Esophagus muscularis mucosa (tissue), 4 donors: ENCODE measurements around the gene MANSC1. TPM values are rescaled to one million over a fixed set of nuclear protein-coding genes. Genes with fewer than 3 reads are reported as not detected.

Source experiments
- DNase-seq: peaks from one replicate; pipeline ENCODE4 v3.0.0-alpha.2; 2017; ENCODE audit errors: extremely low spot score
- H3K27ac ChIP-seq, 4 donors: fragments of 200-600 bp; sonication (generic); replicated peaks in 1 of 4; 1 replicate in 3 of 4; 2 replicates in 1 of 4; pipeline ENCODE4 v1.5.1; 2016 to 2019; ENCODE audit warnings: mild to moderate bottlenecking in 1 of 4
- H3K27me3 ChIP-seq, 4 donors: fragments of 200-600 bp; sonication (generic); one replicate each; pipeline versions ENCODE4 v1.5.1 to v1.6.0; 2016 to 2019
- H3K36me3 ChIP-seq, 4 donors: fragments of 200-600 bp; sonication (generic); one replicate each; pipeline ENCODE4 v1.5.1; 2016 to 2019
- H3K4me1 ChIP-seq, 4 donors: fragments of 200-600 bp; sonication (generic); one replicate each; pipeline ENCODE4 v1.5.1; 2016 to 2019
- H3K4me3 ChIP-seq, 4 donors: fragments of 200-600 bp; sonication (generic); 1 replicate in 2 of 4; 2 replicates in 2 of 4; pipeline ENCODE4 v1.5.1; 2016 to 2019; ENCODE audit warnings: mild to moderate bottlenecking in 4 of 4, moderate library complexity in 1 of 4
- H3K9me3 ChIP-seq, 4 donors: fragments of 200-600 bp; sonication (generic); 1 replicate in 3 of 4; 2 replicates in 1 of 4; pipeline ENCODE4 v1.5.1; 2016 to 2019
- EP300 ChIP-seq: sonication (generic); formaldehyde crosslinking; IDR thresholded peaks from one replicate; pipeline ENCODE4 v1.6.1; 2017; ENCODE audit warnings: antibody characterized with exemption
- POLR2A ChIP-seq: fragments of 450-650 bp; IDR thresholded peaks from one replicate; pipeline ENCODE4 v1.6.1; 2017; ENCODE audit warnings: antibody characterized with exemption, moderate library complexity, mild to moderate bottlenecking, low read depth
- POLR2AphosphoS5 ChIP-seq, 2 donors: sonication (generic); formaldehyde crosslinking; IDR thresholded peaks; one replicate each; pipeline ENCODE4 v1.6.1; 2017; ENCODE audit warnings: antibody characterized with exemption in 2 of 2
- WGBS: methylation state at CpG from one replicate; pipeline ENCODE4 v1.1.5; 2018; 5-methylcytosine and 5-hydroxymethylcytosine counted together
- intact Hi-C: fragments of 100-400 bp; cut with DNase I; formaldehyde crosslinking; loops from one replicate; pipeline ENCODE4 v1.15.1; 2023
- total RNA-seq, 4 donors: library from RNA; depleted of rRNA; stranded (reverse); fragments of >200 nt; gene quantifications; one replicate each; pipeline versions ENCODE4 v1.1.0 to v1.2.1, GENCODE V29; 2016
- TF ChIP-seq, protein P1 (sequence below), 3 experiments: fragments of 200-600 bp in 2 of 3; fragments of 450-650 bp in 1 of 3; sonication (generic) in 2 of 3; IDR thresholded peaks; one replicate each; pipeline ENCODE4 v1.5.1; 2017 to 2019; ENCODE audit warnings: antibody characterized with exemption in 3 of 3, mild to moderate bottlenecking in 2 of 3, moderate library complexity in 1 of 3

MANSC1 gene
- total RNA-seq, result 10 to 100 TPM; 15.9 to 22.9 (median 19.9) TPM

- peak within 1 kb of the TSS; percentile 72 to 87 (median 82) for H3K4me3 ChIP-seq
- peak; percentile 84 to 88 for TF ChIP-seq POLR2AphosphoS5 (IDR thresholded peaks at IDR 0.05)
- TF ChIP-seq EP300, result no peak
- TF ChIP-seq, protein P1, sequence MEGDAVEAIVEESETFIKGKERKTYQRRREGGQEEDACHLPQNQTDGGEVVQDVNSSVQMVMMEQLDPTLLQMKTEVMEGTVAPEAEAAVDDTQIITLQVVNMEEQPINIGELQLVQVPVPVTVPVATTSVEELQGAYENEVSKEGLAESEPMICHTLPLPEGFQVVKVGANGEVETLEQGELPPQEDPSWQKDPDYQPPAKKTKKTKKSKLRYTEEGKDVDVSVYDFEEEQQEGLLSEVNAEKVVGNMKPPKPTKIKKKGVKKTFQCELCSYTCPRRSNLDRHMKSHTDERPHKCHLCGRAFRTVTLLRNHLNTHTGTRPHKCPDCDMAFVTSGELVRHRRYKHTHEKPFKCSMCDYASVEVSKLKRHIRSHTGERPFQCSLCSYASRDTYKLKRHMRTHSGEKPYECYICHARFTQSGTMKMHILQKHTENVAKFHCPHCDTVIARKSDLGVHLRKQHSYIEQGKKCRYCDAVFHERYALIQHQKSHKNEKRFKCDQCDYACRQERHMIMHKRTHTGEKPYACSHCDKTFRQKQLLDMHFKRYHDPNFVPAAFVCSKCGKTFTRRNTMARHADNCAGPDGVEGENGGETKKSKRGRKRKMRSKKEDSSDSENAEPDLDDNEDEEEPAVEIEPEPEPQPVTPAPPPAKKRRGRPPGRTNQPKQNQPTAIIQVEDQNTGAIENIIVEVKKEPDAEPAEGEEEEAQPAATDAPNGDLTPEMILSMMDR (IDR thresholded peaks at IDR 0.05), result peak; percentile 10 to 55 (median 35)
- TF ChIP-seq POLR2A, result no peak
- WGBS, result 3% methylated on average over 6 of the region's 68 CpGs
- no peaks in the 10 kb centered on the region for H3K27me3 ChIP-seq
- peak within 1 kb of the TSS; percentile 88 to 94 (median 92) for H3K27ac ChIP-seq
- peaks cover 0 to 26% (median 16%) of the 10 kb centered on the region in 4 donors for H3K4me1 ChIP-seq
- intact Hi-C loops, result loop anchor here (10.0 kb wide), 1 partner anchor 365 kb away; the partner anchor contains the start of gene CDKN1B
- no peak for DNase-seq
- no peaks in the 10 kb centered on the region for H3K9me3 ChIP-seq
- H3K36me3 ChIP-seq, result no peaks in the 10 kb centered on the region
Observed at GRCh38 chr12:12349711-12350665, at the start of gene MANSC1. TSS of gene MANSC1 (minus strand) at chr12:12350242. CDS start at chr12:12343314, 6,928 bp downstream.

GRCh38 chr12:12399161-12399560 is 49.1 kb upstream of the MANSC1 start:
- H3K27me3 ChIP-seq, result no peaks in the 10 kb centered on the region
- WGBS, result 86% methylated on average over 1 of the region's 1 CpG
- TF ChIP-seq EP300 (no peak), POLR2AphosphoS5 (IDR thresholded peaks at IDR 0.05) (no peak), POLR2A (no peak)
- TF ChIP-seq, protein P1 (IDR thresholded peaks at IDR 0.05), result no peak
- no peak for DNase-seq
- intact Hi-C loops, result no loop called here
- H3K36me3 ChIP-seq, result no peaks in the 10 kb centered on the region
- H3K9me3 ChIP-seq, result no peaks in the 10 kb centered on the region
- H3K4me1 ChIP-seq, result peaks cover 4 to 42% (median 34%) of the 10 kb centered on the region in 4 donors
- H3K4me3 ChIP-seq, result no peak overlapping the region
- peak overlapping the region; percentile 42 to 66 (median 49) for H3K27ac ChIP-seq

GRCh38 chr12:12398026-12398859 is 48.2 kb upstream of the MANSC1 start:
- Histone ChIP-seq H3K9me3 (no peaks in the 10 kb centered on the region), H3K4me1 (peaks cover 1 to 37% (median 30%) of the 10 kb centered on the region in 4 donors), H3K27ac (peak overlapping the region; percentile 42 to 66 (median 49)), H3K36me3 (no peaks in the 10 kb centered on the region), H3K27me3 (no peaks in the 10 kb centered on the region), H3K4me3 (no peak overlapping the region)
- intact Hi-C loops, result no loop called here
- peak; percentile 62 to 78 for TF ChIP-seq POLR2AphosphoS5 (IDR thresholded peaks at IDR 0.05)
- TF ChIP-seq, protein P1 (IDR thresholded peaks at IDR 0.05), result peak in 2 of 3 experiments; percentile 11 to 14
- no peak for TF ChIP-seq POLR2A
- no peak for TF ChIP-seq EP300
- peak; percentile 93 for DNase-seq
- 55% methylated on average over 7 of the region's 7 CpGs for WGBS

DNA sequence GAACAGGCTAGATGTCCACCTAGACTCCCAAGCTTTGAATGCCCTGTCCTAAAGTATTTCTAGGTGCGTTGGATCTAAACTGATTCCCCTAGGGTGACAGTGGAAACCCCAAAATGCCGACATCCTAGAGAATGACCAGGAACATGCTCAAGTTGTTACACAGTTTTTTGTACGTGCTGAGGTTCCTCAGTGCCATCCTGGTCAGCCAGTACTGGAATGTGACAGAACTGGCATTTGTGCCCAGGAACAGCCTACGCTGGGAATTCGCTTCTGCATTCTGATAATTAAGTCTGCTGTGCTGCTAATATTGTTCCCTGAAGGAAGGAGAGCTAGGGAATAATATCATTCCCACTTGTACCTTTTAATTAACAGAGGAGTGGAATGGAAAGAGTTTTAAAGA is 47.1 kb upstream of the MANSC1 start:
- Histone ChIP-seq H3K4me3 (no peak overlapping the region), H3K27ac (peak overlapping the region; percentile 42 to 66 (median 49)), H3K9me3 (no peaks in the 10 kb centered on the region), H3K36me3 (no peaks in the 10 kb centered on the region), H3K27me3 (no peaks in the 10 kb centered on the region), H3K4me1 (peaks cover 0 to 32% (median 23%) of the 10 kb centered on the region in 4 donors)
- WGBS, result 85% methylated on average over 5 of the region's 5 CpGs
- intact Hi-C loops, result no loop called here
- no peak for DNase-seq
- TF ChIP-seq, protein P1 (IDR thresholded peaks at IDR 0.05), result no peak
- no peak for TF ChIP-seq EP300
- TF ChIP-seq POLR2AphosphoS5 (IDR thresholded peaks at IDR 0.05), result no peak
- TF ChIP-seq POLR2A, result no peak
